GM19438 (cell line): ENCODE results near the gene MTERF1.
"Not testable (repeated sequence)": the region's sequence is repeated elsewhere in the genome, so short reads cannot be mapped to it uniquely, and the experiment has no call there.

Experiments used
- ATAC-seq: cut with Tn5 transposase; IDR thresholded peaks from one replicate; pipeline ENCODE4 v1.9.1; 2021; ENCODE audit warnings: low read depth; ENCODE audit not compliant: unreplicated experiment

Gene MTERF1

GRCh38 chr7:91887336-91888213, 7.1 kb upstream of the MTERF1 start:
- not testable (repeated sequence) for ATAC-seq

DNA sequence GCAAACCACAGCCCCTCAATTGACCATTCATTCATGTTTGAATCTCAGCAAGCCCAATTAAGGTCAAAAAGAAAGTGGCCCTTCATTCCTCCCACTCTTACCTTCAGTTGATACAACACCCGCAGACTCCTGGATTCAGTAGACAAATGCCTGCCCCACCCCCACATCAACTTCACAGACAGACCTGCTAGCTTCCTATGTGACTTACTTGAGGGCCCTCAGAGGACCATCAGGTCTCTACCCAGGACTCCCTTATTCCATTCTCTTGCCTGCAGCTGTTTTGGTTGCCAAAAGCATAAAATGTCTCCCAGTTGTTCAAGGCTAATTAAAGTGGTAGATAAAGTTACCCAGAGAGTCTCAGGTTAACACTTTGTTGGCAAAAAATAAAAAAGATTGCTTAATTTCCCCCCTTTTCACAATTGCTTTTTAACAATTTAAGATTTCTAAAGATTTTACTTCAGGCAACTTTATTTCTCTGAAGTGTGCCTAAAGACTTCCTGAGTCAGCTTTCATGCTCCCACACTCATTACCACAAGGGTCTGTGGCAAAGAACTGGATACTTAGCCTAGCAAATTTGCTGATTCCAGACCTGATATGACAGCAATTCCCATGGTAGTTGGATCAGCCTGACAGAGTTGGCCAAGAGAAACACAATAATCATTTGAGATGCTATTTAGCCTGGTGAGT, 3.3 kb upstream of the MTERF1 start:
- no peak for ATAC-seq

DNA sequence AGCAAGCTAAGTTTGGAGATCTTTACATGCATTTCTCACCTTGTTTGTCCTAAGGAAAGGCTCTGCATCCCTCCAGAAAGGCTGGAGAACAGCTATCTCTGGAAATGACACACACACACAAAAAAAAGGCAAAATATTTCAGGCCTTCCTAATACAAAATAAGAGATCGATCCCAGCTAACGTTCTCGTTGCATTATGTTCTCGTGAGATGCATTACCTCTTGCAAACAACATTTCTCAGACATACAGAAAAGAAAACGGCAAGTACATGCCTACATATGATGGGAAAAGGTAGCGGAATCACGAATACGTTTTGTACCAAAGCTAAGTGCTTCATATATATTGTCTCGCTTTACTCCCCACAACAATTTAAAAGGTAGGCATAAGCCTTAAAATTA, 488 bp downstream of the MTERF1 start:
- ATAC-seq = peak; percentile 3

DNA sequence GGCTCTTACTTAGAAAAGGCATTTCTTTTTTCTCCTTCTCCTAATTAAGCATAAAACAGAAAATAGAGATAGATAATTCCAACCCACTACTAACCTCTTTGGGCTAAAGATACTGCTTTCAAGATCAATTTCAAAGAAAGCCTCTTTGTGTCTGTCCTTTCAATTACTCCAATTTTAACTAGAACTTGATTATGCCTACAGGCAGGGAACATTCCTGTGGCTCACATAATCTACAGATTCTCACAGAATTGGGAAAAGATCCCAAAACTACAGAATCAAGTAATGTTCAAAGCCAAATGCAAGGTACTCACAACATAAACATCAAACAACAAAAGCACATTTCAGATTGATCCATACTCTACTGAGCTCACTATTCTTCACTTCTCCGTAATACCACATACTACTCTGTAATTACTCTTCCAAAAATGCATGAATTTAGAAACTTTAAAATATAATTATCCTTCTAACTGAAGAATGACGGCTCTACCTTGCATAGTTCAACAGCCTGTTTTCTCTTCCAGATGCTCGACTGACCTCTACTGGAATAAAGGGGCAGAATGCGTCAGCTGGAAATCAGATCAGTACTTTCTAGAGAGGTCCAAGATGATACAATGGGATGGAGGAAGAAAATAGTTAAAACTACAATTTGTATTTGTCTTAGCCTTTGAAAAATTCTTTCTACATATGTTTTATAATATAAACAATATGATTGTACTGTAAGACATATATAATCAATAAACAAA, 3.9 kb downstream of the MTERF1 start:
- no peak for ATAC-seq

DNA sequence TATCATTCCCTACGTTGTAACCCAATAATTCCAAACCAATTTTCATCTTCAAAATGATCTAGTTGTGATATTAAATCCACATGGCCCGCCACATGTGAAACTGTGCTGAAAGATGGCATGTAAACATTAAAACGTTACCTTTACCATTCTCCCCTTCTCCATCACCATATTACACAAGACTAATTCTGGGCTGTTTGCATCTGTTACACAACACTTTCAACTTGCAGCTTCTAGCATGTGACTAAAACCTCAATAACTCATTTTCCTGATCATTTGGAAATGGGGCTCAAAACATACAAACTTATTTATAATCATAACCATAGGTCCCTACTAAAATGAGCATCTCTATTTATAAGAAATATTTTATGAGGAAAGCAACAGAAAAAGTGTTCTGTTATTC, 4.7 kb downstream of the MTERF1 start:
- ATAC-seq = no peak

GRCh38 chr7:91872928-91873327, 7.6 kb downstream of the MTERF1 start:
- no peak for ATAC-seq

DNA sequence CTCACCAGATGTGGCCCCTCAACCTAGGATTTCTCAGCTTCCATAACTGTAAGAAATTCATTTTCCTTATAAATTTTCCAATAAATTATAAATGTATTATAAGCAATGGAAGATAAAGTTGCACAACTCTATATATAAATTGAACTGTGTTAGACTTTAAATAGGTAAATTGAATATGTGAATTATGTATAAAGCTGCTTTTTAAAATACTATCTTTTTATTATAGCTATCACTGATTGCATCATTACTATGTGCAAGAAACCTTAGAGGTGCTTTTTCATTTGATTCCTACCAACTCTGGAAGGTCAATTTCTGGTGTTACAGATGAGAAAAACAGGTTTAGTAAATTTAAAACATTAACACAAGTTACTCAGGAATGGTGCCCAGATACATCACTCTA, 8.4 kb downstream of the MTERF1 start:
- ATAC-seq = no peak

GRCh38 chr7:91869661-91870060, 10.8 kb downstream of the MTERF1 start:
- ATAC-seq = no peak

- ATAC-seq = no peak
Observed at GRCh38 chr7:91866599-91867148, 13.8 kb downstream of the MTERF1 start.

GRCh38 chr7:91865511-91865910, 15.0 kb downstream of the MTERF1 start:
- ATAC-seq = no peak

DNA sequence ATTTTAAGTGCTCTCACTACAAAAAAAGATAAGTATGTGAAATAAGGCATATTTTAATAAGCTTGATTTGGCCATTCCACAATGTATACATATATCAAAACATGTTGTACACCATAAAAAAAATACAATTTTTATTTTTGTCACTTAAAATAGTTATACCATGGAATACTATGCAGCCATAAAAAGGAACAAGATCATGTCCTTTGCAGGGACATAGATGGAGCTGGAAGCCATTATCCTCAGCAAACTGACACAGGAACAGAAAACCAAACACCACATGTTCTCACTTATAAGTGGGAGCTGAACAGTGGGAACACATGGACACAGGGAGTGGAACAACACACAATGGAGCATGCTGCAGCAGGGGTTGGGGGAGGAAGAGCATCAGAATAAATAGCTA, 15.9 kb downstream of the MTERF1 start:
- not testable (repeated sequence) for ATAC-seq

DNA sequence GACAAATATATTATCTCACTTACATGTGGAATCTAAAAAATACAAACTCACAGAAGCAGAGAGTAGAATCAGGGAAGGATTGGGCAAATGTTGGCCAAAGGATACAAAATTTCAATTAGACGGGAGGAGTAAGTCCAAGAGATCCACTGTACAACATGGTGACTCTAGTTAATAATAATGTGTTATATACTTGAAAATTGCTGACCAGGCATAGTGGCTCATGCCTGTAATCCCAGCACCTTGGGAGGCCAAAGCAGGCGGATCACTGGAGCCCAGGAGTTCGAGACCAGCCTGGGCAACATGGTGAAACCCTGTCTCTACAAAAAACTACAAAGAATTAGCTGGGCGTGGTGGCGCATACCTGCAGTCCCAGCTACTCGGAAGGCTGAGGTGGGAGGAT, 16.4 kb downstream of the MTERF1 start:
- no peak for ATAC-seq

- no peak for ATAC-seq
Observed at GRCh38 chr7:91852263-91852741, 28.2 kb downstream of the MTERF1 start.

DNA sequence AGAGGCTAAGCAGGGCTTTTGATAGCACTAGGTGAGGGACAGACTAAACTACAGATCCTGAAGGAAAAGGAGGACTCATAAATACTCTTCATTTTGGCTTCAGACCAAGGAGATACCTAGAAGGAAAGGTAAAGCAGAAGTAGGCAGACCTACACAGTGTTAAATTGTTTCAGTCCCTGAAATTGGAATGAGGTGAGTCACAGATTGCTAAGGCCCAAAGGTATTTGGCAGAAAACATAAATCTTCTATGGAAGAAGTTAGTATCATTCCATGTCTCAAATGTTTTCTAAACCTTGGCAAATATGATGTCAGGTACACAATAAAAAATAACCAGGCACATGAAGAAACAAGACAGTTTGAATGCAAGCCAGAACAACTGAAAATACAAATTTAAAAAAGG, 30.0 kb downstream of the MTERF1 start:
- ATAC-seq = no peak

DNA sequence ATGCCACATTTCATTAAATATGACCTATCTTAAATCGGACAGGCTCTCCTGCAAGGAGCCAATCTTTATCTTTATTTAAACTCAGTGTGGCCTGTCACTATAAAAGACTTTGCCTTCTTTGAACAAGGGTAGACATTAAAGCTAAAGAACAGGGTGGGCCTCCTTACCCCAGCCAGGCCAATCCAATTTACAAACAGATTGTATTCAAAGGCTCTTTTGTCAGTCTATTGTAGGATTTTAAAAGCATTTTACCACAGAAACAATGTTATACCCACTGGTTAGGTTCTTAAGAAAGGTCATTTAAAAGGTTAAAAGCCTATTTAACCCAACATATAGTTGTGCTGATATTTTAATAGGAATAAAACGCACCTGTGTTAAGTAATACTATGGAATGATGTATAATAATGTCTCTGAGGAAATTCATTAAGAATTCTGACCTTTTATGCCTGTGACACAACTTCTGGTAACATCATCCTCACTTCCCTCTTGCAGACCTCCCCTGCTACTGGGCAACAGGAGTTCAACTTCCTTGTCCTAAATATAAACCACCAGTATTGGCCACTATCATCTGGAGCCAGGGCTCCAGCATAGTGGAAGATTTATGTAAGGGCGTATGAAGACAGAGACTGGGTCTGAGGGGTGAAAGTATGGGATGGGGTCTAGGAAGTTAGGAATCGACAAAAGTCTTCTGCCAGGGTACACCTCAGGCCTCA, 32.5 kb downstream of the MTERF1 start:
- no peak for ATAC-seq

DNA sequence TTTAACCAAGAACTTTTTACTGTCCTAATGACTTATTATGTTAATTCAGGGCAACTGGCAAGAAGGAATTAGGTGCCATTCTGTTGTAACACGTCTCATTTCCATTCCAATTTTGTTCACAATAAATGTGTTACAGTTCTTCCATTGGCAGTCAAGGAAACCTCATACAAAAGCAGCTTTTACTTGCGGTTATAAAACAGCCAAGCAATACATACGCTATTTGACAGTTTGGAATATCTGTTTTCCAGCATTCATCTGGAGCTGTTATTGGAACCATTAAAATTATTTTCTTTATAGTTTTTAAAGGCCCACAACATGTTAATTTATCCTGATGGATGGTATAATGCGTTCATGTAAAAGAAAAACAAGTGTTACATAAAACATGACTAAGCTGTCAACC, 33.3 kb downstream of the MTERF1 start:
- ATAC-seq = no peak

DNA sequence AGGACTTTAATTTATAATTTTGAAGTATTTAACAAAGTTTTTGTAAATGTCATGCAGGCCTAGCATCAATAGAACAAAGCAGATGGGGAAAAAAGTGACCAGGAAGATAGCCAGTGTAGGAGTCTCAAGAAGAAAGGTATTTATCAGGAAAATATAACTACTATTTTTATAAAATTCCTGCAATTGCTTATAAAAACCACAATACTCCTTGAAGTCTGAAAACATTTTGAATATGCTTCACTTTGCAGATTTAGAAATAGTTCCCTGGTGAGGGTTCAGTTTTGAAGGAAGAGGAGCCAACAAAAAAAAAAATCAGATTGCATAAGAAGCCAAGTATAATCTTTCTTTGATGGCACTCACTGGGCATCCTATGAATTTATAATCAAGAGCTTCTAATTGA, 34.1 kb downstream of the MTERF1 start:
- ATAC-seq = no peak

- peak; percentile 61 for ATAC-seq
Observed at GRCh38 chr7:91843831-91844230, 36.7 kb downstream of the MTERF1 start.

- no peak for ATAC-seq
Observed at GRCh38 chr7:91838439-91838838, 42.1 kb downstream of the MTERF1 start.

DNA sequence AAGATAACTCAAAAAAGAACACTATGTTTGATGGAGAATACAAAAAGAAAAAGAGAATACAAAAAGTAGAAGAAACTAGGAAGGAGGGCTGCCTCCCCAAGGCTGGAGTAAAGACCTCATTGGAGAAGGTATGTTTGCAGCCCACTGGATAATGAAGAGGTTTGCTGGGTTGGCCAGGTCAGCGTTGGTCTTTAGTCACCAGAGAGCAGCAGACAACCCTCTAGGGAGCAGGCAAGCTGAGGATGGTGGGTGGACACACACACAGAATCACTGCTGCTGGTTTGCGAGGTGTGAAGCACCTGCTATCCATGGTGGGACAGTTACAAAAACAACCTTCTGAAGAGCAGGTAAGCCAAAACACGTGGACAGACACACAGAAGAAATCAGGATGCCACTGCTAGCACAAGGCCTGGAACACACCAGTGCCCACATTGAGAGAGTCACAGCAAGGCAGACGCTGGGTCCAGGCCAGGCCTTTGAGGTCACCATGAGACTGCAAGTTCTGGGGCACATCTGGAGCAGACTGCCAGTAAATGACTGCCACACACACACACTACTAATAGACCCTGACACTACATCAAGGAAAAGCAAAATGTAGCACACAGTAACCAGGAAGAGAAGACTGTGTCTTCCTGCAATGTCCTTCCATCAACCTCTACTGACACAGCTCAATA, 43.0 kb downstream of the MTERF1 start:
- no peak for ATAC-seq
